Fibroblast of the conjunctiva (primary cell): ENCODE results near the gene INHBE.
A peak's percentile ranks its signal among the peaks of the same experiment; 100 is the strongest.
"Not testable (repeated sequence)": the region's sequence is repeated elsewhere in the genome, so short reads cannot be mapped to it uniquely, and the experiment has no call there.

ENCODE experiments used
- DNase-seq: peaks from one replicate; pipeline ENCODE4 v3.0.0-alpha.2; 2010; ENCODE audit warnings: low read depth

The INHBE gene

GRCh38 chr12:57441393-57441792 is 13.7 kb upstream of the INHBE start:
- DNase-seq, result not testable (repeated sequence)

GRCh38 chr12:57441846-57442427 is 13.2 kb upstream of the INHBE start:
- DNase-seq, result no peak

- DNase-seq, result not testable (repeated sequence)
Measured at GRCh38 chr12:57444337-57444736, 10.8 kb upstream of the INHBE start.

GRCh38 chr12:57444744-57445143 is 10.4 kb upstream of the INHBE start:
- DNase-seq, result no peak

GRCh38 chr12:57446292-57446960 is 8.7 kb upstream of the INHBE start:
- DNase-seq, result no peak

- DNase-seq, result no peak
Measured at GRCh38 chr12:57448669-57449068, 6.4 kb upstream of the INHBE start.

- no peak for DNase-seq
Measured at GRCh38 chr12:57449375-57449774, 5.7 kb upstream of the INHBE start.

- no peak for DNase-seq
Measured at GRCh38 chr12:57450057-57450456, 5.0 kb upstream of the INHBE start.

- no peak for DNase-seq
Measured at GRCh38 chr12:57451233-57451778, 3.8 kb upstream of the INHBE start.

- no peak for DNase-seq
Measured at GRCh38 chr12:57452181-57452936, 2.7 kb upstream of the INHBE start.

- DNase-seq, result no peak
Measured at GRCh38 chr12:57452937-57453509, 2.1 kb upstream of the INHBE start.

- DNase-seq, result no peak
Measured at GRCh38 chr12:57454213-57454565, 918 bp upstream of the INHBE start.

GRCh38 chr12:57455374-57456144 is 452 bp downstream of the INHBE start:
- no peak for DNase-seq

- no peak for DNase-seq
Measured at GRCh38 chr12:57456145-57456700, 1.1 kb downstream of the INHBE start.

- no peak for DNase-seq
Measured at GRCh38 chr12:57456737-57457490, 1.8 kb downstream of the INHBE start.

GRCh38 chr12:57458665-57459054 is 3.6 kb downstream of the INHBE start:
- DNase-seq, result no peak

GRCh38 chr12:57459055-57459749 is 4.1 kb downstream of the INHBE start:
- peak; percentile 97 for DNase-seq

GRCh38 chr12:57459750-57460467 is 4.8 kb downstream of the INHBE start, which contains the start of gene GLI1:
GLI1 (plus strand) TSS chr12:57459785; CDS start chr12:57463692, 3,907 bp downstream.
- DNase-seq, result no peak

GRCh38 chr12:57460468-57460784 is 5.3 kb downstream of the INHBE start:
- no peak for DNase-seq

- DNase-seq, result no peak
Measured at GRCh38 chr12:57460841-57461275, 5.8 kb downstream of the INHBE start.
